NCI-H2171 treated with DMSO at 0.1 percent for 48 hours (cell line): ENCODE data around the gene TIMP2.
"Not testable (repeated sequence)": the region's sequence is repeated elsewhere in the genome, so short reads cannot be mapped to it uniquely, and the experiment has no call there.

ENCODE experiments used
- DNase-seq: peaks from one replicate; lab custom pipeline; 2025; lab: John Stamatoyannopoulos, UW

TIMP2 gene

DNA sequence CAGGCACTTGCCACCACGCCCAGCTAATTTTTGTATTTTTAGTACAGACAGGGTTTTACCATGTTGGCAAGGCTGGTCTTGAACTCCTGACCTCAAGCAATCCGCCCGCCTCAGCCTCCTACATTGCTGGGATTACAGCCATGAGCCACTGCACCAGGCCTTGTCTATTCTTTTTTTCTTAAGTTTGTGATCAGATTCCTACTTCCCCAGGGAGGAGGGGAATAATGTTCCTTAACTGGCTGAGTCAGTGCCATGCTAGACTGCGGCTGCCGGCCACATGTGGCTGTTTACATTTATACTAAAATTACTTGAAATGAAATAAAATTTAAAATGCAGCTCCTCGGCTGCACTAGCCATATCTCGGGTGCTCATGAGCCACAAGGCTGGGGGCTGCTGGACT is 56.8 kb downstream of the TIMP2 start:
- DNase-seq = no peak

DNA sequence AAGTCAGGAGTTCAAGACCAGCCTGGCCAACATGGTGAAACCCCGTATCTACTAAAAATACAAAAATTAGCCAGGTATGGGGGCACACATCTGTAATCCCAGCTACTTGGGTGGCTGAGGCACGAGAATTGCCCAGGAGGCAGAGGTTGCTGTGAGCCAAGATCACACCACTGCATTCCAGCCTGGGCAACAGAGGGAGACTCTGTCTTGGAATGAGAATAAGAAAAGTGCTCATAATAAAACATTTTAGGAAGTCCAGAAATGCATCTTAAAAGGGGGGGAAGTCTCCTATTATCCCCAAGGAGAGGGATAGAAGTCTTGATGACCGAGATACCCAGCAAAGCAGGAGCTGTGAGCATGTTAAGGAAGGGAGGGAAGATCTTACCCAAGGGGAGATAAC is 58.1 kb downstream of the TIMP2 start:
- DNase-seq = not testable (repeated sequence)

DNA sequence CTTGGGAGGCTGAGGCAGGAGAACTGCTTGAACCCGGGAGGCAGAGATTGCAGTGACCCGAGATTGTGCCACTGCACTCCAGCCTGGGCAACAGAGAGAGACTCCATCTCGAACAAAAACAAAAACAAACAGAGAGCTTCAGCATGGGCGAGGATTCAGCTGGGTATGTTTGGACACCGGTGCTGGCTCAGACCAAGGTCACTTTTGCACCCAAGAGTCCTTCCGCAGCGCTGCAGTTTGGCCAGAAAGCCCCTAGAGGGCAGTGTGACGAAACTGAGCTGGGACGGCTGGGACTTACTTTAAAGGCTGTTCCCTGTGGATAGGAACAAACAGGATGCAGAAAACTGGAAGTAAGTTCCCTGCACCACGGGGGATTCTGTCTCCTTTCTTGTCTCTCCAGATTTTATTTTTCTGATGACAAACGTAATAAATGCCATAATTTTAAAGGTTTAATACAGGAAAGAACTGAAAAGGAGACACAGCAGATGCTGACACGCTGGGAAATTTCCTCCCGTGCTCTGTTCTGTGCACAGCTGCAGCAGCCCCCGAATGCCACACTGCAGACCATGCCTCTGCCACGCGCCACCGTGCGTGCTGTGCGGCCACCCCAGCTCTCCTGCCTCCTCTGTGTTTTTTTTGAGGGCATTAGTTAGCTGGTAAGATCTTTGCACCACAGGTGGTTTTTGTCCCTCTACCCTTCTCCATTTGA is 59.4 kb downstream of the TIMP2 start:
- peak; percentile 33 for DNase-seq

DNA sequence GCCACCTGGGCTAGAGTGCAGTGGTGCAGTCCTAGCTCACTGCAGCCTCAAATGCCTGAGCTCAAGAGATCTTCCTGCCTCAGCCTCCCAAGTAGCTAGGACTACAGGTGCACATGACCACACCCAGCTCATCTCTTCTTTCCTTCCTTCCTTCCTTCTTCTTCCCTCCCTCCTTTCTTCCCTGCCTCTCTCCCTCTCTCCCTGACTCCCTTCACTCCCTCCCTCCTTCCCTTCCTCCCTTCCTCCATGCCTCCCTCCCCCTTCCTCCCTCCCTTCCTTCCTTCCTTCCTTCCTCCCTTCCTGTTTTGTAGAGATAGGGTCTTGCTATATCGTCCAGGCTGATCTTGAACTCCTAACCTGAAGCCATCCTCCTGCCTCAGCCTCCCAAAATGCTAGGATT is 61.1 kb downstream of the TIMP2 start:
- no peak for DNase-seq

DNA sequence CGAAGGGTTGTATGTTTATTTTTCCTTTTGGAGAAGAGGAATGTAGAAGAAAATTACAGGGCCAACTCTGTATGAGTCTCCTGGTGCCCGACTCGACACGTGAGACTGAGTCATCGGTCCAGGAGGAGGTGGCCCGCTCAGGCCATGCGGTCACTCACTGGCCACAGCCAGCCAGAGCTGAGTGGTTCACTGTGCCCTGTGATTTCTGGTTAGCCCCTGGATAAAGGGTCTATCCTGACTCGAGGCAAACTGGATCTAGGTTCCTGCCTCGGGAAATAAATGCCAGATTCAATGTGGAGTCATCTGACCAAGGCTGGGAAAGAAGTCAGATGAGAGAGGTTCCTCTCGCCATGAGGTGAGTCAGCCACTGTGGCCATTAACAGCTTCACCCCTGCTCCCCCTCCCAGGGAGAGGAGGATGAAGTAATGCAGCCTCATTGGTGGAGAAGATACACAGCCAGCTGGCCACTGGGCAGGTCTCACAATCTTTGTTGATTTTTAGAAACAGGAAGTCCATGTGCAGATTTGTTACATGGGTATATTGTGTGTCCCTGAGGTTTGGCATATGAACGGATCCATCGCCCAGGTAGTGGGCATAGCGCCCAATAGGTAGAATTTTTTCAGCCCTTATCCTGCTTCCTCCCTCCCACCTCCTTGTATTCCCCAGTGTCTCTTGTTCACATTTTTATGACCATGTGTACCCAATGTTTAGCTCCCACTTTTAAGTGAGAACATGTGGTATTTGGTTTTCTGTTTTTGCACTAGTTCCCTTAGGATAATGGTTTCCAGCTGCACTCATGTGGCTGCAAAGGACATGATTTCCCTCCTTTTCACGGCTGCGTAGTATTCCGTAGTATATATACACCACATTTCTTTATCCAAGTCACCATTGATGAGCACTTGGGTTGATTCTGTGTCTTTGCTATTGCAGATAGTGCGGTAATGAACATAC is 62.8 kb downstream of the TIMP2 start:
- no peak for DNase-seq

DNA sequence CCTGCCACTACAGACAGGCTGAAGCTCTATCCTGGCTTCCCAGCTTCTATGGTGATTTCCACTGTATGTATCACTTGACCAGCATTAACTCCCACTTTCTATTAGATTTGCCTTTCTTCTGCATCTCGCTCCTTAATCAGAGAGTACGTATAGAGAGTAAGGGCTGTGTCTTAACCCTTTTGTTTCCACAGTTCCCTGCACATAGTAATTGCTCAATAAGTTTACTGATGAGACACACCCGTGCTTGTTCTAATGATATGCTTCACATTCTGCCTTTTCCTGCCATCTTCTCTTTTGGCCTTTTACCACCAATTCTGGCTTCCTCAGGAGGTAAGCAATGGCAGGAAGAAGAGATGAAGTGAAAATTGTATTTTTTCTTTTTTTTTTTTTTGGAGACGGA is 64.0 kb downstream of the TIMP2 start:
- no peak for DNase-seq

DNA sequence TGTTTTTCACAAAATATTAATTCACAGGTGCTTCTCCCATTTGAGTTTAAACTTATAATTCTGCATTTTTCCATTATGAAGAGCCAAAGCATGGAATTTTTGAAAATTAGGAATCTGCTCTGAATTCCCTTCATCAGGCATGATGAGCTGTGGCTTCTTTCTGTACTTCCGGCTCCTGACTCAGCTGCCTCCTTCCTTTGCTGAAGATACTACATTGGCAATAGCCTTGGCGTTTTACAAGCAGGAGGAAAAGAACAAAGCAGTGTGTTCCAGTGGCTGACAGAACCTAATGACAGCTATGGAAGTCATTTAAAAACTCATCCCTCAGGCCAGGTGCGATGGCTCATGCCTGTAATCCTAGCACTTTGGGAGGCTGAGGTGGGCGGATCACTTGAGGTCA is 66.1 kb downstream of the TIMP2 start:
- no peak for DNase-seq

DNA sequence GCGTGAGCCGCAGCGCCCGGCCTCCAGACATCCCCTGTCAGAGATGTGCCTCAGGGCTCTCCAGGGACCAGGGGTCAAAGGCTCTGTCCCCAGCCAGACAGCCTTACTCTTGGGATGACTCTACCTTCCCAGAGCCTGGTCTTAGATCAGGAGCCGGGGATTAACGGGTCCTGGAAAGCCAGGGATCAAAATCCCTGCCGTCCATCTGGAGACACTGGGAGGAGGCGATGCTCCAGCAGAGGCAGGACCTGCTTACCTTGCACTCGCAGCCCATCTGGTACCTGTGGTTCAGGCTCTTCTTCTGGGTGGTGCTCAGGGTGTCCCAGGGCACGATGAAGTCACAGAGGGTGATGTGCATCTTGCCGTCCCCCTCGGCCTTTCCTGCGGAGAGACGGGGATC is 67.9 kb downstream of the TIMP2 start:
- no peak for DNase-seq

DNA sequence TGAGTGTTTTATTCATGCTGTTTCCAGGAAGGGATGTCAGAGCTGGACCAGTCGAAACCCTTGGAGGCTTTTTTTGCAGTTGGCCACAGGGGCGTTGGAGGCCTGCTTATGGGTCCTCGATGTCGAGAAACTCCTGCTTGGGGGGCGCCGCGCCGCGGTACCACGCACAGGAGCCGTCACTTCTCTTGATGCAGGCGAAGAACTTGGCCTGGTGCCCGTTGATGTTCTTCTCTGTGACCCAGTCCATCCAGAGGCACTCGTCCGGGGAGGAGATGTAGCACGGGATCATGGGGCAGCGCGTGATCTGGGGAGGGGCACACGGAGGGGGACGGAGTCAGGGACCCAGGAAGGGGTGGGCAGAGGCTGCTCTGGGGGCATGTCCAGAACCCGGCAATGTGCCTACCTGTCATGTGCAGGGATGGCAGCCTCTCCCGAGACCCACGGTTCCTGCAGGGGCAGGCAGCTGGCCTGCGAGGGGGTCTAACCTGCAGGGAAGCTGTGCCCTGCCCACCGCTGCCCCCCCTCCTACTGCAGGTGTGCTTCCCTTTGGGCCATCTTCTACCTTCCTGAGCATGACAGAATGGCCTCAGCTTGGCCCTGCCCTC is 69.5 kb downstream of the TIMP2 start:
- DNase-seq = no peak

DNA sequence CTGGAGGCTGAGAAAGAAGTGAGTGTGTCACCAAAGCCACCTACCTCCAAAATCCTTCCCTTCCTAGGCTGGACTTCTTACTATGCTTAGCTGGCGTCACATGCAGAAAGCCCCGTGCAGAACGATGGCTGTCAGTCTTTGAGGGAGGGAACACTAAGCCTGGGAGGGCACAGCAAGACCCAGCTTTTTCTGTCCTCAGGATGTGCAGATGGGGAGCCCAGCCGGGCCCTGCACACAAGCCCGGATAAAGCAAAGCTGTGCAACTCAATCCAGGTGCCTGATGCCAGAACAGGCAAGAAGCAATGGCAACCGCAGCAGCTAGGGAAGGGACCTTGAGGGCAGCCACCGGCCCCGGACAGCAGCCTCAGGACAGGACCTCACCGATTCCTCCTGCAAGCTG is 70.7 kb downstream of the TIMP2 start:
- DNase-seq = no peak

DNA sequence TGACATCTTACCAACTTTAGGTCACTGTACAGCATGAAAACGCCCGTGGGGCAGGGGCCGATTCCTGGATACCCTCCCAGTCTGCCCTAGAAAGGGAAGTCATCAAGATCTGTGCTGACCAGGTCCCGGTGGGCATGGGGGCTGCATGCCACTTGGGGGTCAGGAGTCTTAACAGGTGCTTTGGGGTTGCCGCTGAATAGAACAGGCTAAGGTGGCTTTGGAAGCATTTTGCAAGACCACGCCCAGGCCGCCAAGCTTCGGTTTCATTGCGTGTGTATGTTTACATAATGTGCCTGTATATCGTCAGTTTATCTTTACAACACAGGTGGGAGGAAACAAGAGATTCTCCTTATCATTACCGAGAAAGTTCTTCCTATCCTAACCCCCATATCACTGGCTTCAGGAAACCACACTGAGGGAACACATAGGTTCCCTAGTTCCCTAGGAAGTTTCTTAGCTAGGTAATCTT is 71.2 kb downstream of the TIMP2 start:
- no peak for DNase-seq

DNA sequence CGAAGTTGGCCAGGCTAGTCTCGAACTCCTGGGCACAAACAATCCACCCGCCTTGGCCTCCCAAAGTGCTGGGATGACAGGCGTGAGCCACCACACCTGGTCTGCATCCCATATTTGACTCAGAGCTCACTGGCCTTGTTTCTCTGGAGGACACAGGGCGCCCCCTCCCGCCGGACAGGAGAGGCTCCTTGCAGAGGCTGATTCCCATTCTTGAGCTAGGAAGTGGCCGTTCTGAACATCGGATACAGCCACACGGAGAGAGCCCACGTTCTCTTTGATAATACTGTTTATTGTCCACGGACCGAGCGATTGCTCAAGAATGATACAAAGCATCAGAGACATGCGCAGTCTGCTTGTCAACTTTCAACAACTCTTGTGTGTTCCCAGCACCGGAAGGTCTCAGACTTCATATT is 72.5 kb downstream of the TIMP2 start:
- DNase-seq = no peak

DNA sequence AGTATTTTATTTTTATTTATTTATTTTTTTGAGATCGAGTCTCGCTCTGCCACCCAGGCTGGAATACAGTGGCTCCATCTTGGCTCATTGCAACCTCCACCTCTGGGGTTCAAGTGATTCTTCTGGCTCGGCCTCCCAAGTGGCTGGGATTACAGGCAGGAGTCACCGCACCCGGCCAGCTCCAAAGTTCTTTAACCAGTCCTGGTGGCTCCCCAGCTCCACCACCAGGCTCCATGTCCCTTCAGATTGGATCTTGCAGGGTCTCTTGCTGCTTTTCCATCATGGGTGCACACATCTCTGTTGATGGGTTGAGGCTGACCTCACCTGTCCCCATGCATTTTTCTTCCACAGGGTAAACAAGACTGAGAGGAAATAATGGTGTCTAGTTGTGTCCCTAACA is 76.2 kb downstream of the TIMP2 start:
- DNase-seq = no peak

DNA sequence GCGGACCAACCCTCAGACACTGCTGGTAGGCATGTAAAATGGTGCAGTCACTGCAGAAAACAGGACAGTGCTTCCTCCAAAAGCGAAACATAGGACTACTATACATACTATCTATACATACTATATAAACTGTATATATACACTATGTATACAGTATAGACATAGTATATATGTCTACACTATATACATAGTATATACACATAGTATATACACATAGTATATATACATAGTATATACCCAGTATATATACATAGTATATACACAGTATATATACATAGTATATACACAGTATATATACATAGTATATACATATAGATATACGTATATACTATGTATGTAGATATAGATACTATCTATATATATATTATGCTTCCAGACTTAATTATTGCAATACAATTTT is 78.1 kb downstream of the TIMP2 start:
- DNase-seq = no peak

DNA sequence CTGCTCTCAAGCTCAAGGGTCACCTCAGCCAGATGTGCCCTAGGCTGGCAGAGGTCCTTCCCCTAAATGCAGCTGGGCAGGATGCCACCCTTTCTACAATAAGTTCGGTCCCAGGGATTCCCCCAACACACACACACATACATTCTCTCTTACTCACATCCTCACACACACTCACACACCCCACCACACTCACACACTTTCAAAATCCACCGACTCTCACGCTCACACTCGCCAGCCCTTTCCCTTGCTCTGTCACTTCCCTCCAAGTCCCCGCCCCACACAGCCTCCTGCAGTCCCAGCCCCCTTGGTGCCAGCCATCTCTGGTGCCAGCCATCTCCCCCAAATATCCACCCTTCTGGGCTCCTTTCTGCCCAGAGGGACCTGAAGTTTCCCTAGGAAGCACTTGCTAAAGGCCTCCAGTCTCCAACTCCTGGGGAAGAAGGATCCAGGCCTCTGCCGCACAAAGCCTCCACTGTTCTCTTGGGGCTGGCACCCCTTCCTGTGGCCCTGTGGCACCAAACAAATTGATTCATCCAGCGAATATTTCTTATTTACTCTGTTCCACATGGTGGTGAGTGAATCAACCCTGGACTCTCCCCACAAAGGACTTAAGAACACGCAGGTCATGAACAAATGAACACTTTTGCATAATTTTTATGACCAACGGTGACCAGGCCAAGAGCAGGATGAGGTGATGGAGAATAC is 80.7 kb downstream of the TIMP2 start:
- no peak for DNase-seq

DNA sequence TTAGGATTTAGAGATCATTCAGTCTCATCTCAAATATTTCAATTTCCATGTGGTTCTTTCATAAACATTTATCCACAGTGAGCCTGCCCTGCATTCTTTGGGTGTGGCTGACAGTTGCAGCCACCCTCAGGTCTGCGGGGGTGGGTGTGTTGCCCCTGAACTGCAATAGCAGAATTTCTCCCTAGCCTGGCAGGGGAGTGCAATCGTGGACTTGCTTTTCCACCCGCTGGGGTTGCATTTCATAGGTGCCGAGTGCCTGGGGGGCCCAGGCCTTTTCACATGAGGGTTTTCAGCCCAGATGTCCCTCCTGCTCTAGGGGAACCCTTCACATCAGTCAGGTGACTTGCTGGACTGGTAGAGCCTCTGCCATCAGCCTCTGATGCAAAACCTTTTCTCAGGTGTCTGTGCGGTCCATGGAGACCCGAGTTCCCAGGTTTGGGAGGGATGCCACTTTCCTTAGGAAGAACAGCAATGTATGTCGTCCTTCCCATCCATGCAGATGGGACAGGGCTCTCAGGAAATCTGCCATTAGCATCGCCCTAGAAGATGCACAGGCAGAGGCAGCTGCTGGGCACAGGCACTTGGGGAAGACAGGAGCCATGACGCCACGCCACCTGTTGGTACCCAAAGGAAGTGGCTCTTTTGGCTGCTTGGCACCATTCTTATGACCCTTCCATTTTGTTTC is 82.2 kb downstream of the TIMP2 start:
- peak; percentile 26 for DNase-seq

DNA sequence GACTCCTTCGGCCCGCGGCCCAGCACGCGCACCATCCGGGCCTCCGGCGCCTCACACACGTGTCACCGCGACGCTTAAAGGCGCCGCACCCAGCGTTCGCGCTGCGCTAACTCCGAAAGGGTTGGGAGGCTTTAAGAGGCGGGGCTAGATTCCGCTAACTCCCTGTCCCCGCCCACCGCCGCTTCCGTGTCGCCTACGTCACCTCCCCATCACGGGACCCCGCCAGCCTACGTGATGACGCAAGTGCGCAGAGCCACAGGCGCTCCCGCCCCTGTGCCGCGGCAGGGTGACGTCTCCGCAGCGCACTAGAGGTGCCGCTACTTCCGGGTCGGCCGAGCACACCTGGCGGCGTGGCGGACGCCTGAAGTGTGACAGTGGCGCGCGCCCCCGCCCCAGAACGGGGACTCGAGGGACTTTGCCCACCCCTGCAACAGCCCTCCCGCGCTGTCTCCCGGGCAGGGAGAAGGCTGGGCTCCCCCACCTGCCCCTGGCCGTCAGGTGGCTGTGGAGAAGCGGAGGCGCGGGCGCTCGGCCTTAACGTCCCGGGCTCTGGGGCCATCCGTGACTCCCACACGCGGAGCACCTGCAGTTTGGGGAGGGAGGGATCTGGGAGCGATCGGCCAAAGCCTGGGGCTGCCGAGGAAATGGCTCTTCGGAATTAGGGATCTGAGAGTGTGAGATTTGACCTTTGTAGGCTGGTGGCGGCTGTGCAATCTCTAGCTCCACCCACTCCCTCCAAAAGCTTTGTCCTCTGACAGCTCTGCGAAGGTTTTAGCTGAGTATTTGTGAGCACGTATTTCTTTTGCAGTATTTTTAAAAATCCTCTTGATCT is 84.2 kb downstream of the TIMP2 start, which contains the start of gene USP36:
Gene USP36, minus strand, starts transcription at position 35 of the 832 bp plus-strand sequence. CDS start 4,451 bp downstream, outside the sequence.
- DNase-seq = peak; percentile 97

DNA sequence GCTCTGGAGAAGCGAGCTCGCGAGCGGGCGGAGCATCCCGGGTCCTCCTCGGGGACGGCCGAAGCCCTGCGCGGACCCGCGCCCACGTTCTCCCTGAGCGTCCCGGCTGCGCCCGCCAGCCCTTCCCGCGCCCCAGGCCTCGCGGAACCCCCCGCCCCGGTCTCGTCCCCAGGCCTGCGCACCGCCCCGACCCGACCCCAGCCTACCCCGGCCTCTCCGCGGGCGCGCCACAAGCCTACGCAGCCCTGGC is 84.7 kb downstream of the TIMP2 start:
- DNase-seq = no peak

DNA sequence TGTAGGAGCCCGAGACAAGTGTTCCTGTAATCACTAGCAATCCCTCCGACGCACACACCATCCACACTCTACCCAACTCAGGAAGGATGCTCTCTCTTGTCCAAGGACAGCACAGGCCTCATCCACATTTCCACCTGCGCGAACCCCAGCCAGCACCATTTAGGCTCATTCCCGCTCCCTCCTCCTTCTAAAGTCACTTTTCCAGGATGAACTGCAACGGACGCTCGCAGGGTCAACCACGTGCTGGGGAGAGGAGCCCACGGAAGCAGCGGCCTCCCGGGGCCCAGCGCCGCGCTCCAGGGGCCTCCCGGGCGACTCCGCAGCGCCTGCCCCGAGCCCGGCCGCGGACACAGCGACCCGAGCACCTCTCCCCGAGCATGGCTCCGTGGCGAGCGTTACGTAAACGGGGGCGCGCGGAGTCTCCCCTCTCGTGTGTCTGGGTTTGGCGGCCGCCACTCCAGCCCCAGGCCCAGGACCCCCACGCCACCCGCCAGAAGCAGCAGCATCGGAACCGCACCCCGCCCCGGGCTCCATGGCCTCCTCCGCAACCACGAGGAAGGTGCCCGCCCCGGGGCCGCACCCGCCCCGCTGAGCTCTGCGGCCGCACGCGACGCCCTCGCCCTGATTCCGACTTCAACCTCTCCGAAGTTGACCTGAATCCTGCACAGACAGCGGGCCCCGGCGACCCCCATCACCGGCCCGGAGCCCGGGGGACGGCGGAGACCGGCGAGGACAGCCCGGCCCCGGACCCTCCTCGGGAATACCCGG is 85.2 kb downstream of the TIMP2 start:
- DNase-seq = peak; percentile 10

DNA sequence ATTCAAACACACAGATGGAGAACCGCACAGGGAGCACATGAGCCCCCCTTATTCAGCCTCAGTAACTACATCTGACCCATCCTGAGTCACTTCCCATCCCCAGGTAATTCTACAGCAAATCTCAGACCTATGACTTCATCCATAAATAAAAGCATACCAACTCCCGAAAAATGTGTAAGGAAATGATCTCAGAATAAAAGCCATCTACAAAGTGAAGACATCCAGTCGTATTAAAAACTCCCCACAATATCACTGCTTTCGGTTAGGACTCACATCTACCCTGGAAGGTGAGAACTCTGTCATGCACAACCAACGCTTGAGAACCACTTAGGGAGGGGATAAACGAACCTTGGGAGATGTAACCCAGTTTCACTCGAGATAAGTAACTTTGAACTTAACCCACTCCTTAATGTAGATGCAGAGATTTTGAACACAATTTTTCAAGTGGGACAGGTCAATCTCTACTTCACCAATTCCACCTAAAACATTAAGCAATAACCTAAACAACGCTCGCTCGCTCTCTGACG is 85.9 kb downstream of the TIMP2 start:
- DNase-seq = no peak
